ENCODE measurements around the gene DHX35. TPM values are rescaled to one million over a fixed set of nuclear protein-coding genes. Genes with fewer than 3 reads are reported as not detected.

DHX35 gene
- total RNA-seq, 2 donors from 2014 or later: 12.1 to 13.9 TPM

DNA sequence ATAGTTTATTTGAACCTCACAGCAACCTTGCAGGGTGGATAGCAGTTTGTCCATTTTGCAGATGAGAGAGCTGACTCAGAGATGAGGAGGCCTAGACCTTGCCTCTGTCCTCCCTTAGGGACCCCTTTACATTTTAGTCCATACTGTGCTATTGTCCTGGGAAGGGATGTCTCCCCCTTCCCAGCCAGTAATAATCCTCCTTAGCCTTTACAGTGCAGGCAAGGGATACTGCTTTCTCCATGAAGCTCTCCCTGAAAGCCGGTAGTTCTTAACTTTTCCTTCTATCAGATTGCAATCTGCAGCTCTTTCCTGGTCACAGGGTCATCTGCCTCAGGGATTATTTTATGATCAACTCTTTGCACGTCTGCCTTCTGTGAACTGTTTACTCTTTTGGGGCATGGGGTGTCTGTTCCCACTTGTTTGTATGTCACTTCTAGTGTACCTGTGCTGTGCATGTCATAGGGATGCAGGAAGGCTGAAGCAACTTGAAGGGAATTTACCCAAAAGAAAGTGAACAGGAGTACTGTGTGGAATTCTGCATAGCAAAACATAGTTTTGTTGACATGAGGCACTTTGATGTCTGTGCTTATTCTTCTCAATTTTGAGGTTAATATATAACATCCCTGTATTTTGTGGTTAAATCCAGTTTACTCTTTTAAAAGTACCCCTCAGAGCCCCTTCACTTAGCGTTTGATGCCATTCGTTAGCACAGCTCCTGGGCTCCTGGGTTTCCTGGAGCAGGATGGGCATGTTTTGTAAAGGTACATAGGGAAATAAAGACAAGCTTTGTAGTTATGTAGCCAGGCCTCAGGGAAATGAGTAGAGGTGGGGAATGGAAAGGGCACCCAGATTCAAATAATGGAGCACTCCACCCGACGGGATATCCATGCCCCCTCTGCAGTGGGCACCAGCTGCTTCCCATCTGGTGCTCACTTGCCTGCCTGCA is 38.1 kb downstream of the DHX35 start:
- intact Hi-C loops (cut with DNase I): loop anchor here in 1 of 2 donors (5.0 kb wide), 1 partner anchor 857 kb away; no protein-coding TSS in a partner anchor
- no peak for DNase-seq (ENCODE audit: low spot score)

- no peak for DNase-seq (ENCODE audit: low spot score)
- intact Hi-C loops (cut with DNase I): loop anchor here in 1 of 2 donors (1.0 kb wide), 1 partner anchor 34 kb away; no protein-coding TSS in a partner anchor
Measured at GRCh38 chr20:39004508-39004907, 42.4 kb downstream of the DHX35 start.

DNA sequence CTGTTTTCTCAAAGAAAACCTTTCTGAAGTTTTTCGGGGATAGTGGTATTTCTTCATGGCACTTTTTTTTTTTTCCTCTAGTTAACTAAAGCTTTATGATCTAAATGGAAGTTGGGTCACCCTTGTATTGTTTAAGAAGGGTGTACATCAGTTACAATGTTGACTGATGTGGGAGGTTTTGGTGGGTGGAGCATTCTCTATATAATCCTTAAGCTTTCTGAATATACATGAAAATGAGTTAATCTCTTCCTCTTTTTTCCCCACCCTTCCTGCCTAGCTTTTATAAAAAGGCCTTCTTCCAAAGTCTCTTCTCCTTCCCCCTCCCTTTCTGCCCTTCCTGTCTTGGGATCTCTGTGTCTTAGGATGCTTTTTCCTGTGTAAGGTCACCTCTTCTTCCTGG is 47.2 kb downstream of the DHX35 start:
- intact Hi-C loops (cut with DNase I): no loop called here

DNA sequence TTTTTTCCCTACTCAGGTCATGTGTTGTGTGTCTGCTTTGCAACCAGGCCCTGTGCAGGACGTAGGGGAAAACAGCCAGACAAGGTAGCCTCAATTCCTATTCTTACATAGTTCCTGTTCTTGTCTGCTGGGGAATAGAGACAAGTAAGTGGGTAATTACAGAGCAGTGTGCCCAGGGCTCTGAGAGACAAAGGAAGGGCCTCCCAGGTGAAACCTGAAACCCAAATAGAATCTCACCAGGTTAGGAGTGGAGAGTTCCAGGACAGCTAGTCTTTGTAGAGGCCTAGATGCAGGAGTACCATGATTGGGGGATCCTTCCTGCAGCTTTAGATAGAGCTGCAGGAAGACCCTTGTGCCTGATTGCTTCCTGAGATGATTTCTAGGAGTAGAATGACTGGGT is 48.4 kb downstream of the DHX35 start:
- DNase-seq (ENCODE audit: low spot score): no peak
- intact Hi-C loops (cut with DNase I): no loop called here

More for the DNA sequence above, 47.2 kb downstream of the DHX35 start:
- DNase-seq (ENCODE audit: low spot score): no peak

- intact Hi-C loops (cut with DNase I): no loop called here
- DNase-seq (ENCODE audit: low spot score): no peak
Measured at GRCh38 chr20:39013662-39014109, 51.5 kb downstream of the DHX35 start.

DNA sequence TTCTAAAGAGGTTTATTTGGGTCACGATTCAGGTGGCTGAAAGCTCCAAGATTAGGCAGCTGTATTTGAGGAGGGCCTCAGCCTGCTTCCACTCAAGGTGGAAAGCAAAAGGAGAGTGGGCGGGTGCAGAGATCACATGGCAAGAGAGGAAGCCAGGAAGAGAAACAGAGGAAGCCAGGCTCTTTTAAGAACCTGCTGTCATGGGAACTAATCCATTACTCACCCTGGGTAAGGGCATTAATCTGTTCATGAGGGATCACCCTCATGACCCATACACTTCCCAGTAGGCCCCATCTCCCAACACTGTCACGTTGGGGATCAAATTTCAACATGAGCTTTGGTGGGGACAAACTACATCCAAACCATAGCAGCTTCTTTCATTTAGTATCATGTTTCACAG is 53.9 kb downstream of the DHX35 start:
- intact Hi-C loops (cut with DNase I): no loop called here
- no peak for DNase-seq (ENCODE audit: low spot score)

- no peak for DNase-seq (ENCODE audit: low spot score)
- intact Hi-C loops (cut with DNase I): no loop called here
Measured at GRCh38 chr20:39016506-39016905, 54.4 kb downstream of the DHX35 start.

- intact Hi-C loops (cut with DNase I): no loop called here
- DNase-seq (ENCODE audit: low spot score): no peak
Measured at GRCh38 chr20:39019027-39019426, 56.9 kb downstream of the DHX35 start.

DNA sequence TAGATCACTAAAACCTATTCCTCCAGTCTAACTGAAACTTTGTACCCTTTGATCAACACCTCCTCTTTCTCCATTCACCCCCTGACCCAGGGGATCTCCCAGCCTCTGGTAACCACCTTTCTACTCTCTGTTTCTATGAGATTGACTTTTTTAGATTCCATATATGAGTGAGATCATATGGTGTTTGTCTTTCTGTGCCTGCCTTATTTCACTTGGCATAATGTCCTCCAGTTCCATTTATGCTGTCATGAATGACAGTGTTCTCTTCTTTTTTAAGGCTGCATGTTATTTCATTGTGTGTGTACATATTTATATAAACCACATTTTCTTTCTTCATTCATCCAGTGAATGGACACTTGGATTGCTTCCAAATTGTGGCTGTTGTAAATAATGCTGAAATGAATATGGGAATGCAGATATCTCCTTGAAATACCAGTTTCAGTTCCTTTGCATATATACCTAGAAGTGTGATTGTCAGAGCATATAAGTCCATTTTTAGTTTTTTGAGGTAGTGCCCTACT is 57.7 kb downstream of the DHX35 start:
- DNase-seq (ENCODE audit: low spot score): no peak
- intact Hi-C loops (cut with DNase I): no loop called here

- DNase-seq (ENCODE audit: low spot score): no peak
- intact Hi-C loops (cut with DNase I): no loop called here
Measured at GRCh38 chr20:39021748-39022147, 59.6 kb downstream of the DHX35 start.

GRCh38 chr20:39025883-39026282 is 63.7 kb downstream of the DHX35 start:
- DNase-seq (ENCODE audit: low spot score): no peak
- intact Hi-C loops (cut with DNase I): loop anchor here in 1 of 2 donors (5.0 kb wide), 1 partner anchor 34 kb away; no protein-coding TSS in a partner anchor

DNA sequence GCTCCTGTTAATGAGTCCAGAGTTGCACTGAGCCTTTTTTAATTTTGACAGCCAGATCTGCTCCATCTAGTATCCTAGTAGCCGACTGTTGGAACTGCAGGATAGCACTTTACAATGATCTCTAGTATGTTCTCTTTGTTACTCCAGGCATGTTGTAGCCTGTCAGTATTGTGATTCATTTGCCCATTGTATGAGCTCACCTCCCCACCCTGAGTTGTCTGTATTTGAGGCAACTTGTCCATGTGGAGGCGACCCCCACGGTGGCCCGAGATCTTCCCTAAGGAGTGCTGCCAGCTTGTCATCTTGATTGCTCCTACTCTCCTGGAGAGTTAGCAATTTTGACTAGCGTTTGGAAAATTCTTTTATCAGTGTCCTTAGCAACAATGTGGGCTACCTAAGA is 67.2 kb downstream of the DHX35 start:
- intact Hi-C loops (cut with DNase I): loop anchor here in 1 of 2 donors (5.0 kb wide), 1 partner anchor 37 kb away; no protein-coding TSS in a partner anchor
- DNase-seq (ENCODE audit: low spot score): no peak

GRCh38 chr20:39032997-39033396 is 70.9 kb downstream of the DHX35 start:
- intact Hi-C loops (cut with DNase I): no loop called here

DNA sequence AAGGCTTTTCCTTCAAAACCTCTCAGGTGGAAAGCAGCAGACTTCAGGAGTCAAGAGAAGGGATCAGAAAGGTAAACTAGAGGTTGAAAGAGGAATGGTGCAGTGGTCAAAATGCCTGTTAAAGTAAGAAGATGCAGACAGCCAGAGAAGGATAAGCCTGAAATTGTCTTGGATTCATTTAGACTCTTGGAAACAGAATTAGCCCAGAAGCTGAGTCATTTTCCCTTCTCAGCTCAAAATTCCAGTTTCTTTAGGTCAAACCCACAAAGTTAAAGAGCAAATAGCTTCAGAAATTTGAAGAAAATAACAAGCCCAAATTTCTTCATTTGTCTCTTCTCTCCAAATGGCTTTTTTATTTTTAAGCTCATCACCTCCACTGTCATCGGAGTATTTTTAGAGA is 73.9 kb downstream of the DHX35 start:
- intact Hi-C loops (cut with DNase I): no loop called here
- DNase-seq (ENCODE audit: low spot score): no peak

More at GRCh38 chr20:39032997-39033396, 70.9 kb downstream of the DHX35 start:
- no peak for DNase-seq (ENCODE audit: low spot score)

DNA sequence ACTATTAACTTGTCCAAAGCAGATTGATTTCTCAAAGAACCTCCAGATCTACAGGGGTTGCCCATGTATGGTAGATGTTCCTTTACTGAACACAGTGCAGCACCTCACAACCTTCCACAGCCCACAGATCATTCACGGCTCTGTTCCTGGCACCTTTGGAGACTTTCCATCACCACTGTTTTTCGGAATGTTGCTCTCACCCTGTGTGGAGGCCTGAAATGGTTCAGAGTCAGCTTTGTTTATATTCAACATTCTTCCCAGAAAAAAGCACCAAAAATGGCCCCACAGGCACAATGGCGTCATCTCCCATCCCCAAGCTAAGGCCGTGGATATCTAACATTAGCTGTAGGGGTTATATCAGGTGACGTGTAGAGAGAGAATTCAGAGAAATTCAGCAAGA is 74.7 kb downstream of the DHX35 start:
- intact Hi-C loops (cut with DNase I): no loop called here
- no peak for DNase-seq (ENCODE audit: low spot score)

- DNase-seq (ENCODE audit: low spot score): no peak
- intact Hi-C loops (cut with DNase I): loop anchor here in 1 of 2 donors (1.0 kb wide), 1 partner anchor 34 kb away; no protein-coding TSS in a partner anchor
Measured at GRCh38 chr20:39038047-39038446, 75.9 kb downstream of the DHX35 start.

- intact Hi-C loops (cut with DNase I): loop anchor here in 1 of 2 donors (1.0 kb wide), 1 partner anchor 34 kb away; no protein-coding TSS in a partner anchor
- no peak for DNase-seq (ENCODE audit: low spot score)
Measured at GRCh38 chr20:39038495-39038894, 76.4 kb downstream of the DHX35 start.

DNA sequence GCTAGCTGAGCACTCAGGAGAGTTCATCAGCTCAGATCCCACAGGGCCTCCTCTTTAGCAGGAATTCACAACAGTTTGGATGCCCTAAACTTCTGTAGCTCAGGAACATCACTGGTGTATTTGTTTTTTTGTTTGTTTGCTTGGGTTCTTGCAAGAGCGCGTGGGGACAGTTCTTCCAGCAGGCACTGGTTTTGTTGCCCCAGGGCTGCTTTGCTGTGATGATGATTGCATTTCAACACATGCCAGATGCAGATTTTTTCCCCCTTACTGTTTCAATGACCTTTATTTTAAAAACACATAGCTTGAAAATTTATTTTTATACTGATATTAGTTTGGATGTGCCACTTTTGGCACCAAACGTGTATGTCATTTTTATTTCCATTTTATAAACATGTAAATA is 77.1 kb downstream of the DHX35 start:
- intact Hi-C loops (cut with DNase I): no loop called here
- DNase-seq (ENCODE audit: low spot score): no peak

GRCh38 chr20:39040116-39040515 is 78.0 kb downstream of the DHX35 start:
- DNase-seq (ENCODE audit: low spot score): no peak

GRCh38 chr20:39041067-39041466 is 78.9 kb downstream of the DHX35 start:
- intact Hi-C loops (cut with DNase I): no loop called here
- DNase-seq (ENCODE audit: low spot score): no peak

More at GRCh38 chr20:39040116-39040515, 78.0 kb downstream of the DHX35 start:
- intact Hi-C loops (cut with DNase I): no loop called here
